NK-92 (cell line): ENCODE measurements around the gene CNIH3.

ENCODE experiments used
- DNase-seq: peaks from one replicate; lab custom pipeline; 2025; ENCODE audit not compliant: unreplicated experiment; lab: John Stamatoyannopoulos, UW

The CNIH3 gene

DNA sequence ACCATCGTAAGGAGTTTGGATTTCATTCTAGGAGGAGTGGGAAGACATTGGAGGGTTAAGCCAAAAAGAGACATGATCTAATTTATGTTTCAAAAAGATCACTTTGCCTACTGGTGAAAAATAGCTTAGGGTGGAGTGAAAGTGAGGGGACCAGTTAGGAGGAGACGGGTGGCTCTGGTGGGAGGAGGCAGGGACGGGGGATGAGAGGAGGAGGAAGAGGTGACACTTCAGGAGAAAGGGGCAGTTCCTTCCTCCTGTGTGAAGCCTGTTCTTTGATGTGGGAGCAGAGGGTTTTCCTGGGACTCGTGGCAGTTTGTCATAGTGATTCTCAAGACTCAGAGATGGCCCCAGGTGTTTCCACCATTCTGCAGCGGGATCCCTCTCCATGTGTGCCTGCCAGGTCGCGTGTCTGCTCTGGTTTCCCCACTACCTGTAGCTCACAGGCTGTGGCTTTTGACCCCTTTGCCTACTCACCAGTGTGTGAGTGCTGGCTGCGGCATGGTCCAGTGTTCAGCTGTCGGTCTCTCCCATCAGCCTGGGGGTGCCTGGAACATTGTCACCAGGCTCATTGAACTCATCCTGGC is 102.4 kb downstream of the CNIH3 start:
- no peak for DNase-seq

DNA sequence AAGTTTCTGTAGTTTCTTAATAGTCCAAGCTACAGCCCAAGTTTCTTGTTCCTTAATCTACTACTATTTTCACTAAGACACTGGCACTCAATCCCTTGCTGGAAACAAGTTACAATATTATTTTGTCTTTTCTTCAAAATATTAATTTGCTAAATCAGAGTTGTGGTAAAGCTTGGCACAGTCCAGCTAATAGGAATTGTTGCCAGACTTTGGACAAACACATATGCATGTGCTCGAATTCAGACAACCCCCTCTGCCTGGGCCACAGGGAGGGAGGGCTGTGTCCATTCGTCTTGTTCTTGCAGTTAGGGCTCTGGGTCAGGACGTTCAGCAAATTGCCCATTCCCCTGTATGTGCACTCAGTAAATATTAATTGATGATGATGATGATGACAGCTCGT is 103.6 kb downstream of the CNIH3 start:
- no peak for DNase-seq

DNA sequence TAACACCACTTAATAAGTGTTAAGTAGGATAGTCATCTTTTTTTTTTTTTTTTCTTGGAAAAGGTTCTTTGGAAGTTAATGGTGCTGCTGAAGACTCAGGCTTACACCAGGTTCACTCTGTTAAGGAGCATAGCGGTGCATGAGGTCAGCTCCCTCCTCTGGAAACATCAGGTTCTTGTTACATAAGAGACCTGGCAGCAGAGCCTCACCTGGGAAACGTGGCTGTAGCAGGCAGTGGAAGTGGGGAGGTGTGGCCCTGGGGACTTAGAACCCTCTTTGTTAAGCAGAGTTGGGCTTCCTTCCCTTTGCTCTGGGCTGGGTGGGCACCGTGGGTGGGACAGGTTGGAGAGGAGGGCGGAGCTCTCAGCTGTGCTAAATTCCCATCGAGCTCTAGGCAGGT is 104.1 kb downstream of the CNIH3 start:
- DNase-seq: no peak

DNA sequence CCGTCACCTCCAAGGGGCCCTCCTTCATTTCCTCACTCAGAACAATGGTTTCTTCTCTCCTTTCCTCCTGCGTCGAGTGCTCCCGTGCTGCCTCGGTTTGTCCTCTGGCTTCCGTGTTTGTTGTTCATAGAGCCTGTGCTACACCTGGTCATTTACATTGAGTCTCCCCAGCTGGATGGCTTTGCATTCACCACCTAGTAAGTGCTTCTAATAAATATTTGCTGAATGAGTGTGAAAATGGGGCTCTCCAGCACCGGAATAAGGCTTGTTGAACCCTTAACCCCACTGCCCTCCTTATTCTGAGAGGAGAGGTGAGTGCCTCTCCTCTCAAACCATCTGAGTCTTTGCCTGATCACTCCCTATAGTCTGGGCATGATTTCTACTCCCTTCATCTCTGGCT is 104.9 kb downstream of the CNIH3 start:
- DNase-seq: no peak

DNA sequence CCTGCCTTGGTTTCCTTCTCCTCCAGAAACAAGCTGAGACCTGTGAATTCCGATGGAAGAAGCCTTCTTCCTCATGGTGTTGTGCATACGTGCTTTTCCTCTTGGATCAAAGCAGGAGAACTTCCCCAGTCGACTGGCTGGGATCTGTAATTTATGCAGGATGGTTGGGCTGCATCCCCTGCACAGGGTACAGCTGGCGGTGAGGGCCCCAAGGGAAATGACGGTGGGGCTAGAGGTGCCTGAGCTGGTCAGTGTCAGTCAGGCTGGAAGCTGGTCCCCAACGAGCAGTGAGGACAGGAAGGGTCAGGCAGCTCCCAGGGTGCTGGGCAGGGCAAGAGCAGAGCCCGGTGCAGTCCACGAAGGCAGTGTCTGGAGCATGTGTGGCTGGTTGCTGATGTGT is 106.7 kb downstream of the CNIH3 start:
- DNase-seq: no peak

DNA sequence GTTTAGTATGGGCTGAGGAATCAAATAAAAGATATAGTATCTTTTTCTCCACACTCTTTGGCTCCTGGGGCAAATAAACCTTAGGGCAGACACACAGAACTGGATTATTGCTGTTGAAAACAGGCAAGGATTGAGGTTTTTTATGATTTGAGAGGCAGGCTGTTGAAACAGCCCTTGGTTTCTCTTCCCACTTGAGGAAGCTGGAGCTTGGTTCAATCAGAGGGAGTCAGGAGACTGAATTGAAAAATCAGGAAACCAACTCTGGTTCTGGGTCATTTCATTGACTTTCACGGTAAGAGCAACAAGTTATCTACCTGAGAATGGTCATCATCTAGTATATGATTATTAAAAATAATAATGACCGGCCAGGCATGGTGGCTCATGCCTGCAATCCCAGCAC is 108.4 kb downstream of the CNIH3 start:
- no peak for DNase-seq

DNA sequence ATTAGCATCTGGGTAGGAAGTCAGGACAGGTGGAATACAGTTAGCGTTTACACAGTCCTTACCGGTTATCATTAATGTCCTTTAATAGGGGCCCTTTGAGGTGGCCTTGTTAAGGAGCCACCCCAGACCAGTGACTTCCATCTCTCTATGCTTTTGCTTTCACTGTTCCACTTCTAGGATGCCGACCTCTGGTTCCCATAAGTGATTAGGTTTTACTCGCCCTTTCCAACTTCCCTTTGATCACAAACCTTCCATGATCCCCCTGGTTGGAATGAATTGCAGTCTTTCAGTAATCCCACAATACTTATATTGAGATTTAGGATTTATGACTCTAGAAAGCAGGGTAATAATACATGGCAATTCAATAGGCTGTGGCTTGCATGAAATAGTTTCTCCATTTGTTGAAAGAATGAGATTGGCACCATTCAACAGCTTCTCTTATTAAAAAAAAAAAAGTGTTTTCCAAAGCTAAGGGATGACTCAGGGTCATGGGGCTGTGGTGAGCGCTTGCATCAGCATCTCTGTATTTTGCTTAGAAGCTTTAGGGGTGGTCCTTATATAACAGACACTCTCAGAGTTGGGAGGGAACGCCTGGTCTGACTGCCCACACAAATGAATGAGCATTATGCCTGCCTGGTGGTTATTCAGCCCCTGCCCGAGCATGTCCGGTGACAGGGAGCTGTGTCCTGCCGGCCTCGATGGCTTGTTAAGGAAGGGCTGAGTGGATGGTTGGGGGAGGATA is 110.5 kb downstream of the CNIH3 start:
- DNase-seq: no peak

DNA sequence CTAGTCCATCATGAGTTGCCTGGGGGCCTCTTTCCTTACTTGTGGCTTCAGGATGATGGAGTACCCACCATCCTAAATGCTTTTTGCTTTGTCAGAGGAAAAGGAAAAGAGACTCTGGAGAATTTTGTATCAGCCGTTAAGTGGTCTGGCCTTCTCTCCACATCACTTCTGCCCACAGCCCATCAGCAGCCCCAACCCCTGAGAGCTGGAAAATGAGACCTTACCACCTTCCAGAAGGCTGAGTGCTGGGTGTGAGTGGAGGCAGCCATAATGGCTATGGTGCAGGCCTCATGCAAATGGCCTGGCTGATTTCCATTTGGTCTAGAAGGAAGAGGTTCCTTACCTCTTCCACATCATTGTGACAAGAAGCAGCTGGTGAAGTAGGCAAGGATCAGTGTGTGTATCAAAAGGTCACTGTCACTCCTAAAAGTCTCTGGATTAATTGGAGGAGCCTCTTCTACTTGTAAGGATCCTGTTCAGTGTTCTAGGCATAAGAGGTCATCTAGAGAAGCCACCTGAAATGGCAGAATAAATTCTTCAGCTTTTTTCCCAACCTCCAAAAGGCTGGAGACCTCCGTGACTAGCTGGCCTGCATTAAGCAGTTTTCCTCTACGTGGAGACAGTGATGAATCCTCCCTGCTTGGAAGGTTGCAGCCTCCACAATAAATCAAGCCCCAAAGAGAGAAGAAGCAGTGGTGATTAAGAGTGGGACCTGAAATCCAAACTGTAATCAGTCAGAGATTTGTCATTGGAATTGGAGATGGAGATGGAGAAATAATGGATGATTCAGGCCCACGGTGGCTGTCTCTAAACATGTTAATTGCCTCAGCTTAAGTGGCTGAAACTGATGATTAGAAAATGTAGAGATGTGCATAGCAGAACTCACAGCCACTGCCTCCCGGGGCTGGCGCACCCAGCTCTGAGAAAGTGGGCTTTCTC is 111.5 kb downstream of the CNIH3 start:
- DNase-seq: no peak

DNA sequence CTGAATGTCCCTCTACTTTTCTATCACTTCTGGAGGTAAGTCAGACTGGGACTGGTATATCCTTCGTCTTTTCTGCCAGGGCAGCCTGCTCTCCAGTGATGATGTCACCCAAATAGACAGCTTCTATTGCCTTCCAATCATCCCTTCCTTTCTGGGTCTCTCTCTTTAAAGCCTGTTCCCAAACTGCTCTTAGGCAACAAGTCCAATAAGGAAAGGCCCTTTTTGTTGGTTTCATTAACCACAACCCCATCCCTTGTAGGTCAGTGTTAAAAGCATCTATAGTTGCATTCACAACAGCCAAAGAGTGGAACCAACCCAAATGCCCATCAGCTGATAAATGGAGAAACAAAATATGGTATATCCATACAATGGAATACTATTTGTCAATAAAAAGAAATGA is 114.4 kb downstream of the CNIH3 start:
- DNase-seq: no peak

DNA sequence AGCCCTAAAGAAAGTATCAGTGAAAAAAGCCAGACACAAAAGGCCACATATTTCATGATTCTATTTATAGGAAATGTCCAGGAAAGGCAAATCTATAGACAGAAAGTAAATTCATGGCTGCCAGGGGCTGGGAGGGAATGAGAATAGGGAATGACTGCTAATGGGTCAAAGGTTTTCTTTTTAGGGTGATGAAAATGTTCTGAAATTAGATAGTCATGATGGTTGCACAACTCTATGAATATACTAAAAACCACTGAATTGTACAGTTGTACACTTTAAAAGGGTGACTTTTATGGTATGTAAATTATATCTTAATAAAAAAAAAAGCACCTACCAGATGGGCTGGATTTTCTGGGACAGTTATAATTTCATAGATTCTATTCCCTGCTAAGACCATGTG is 114.8 kb downstream of the CNIH3 start:
- no peak for DNase-seq

DNA sequence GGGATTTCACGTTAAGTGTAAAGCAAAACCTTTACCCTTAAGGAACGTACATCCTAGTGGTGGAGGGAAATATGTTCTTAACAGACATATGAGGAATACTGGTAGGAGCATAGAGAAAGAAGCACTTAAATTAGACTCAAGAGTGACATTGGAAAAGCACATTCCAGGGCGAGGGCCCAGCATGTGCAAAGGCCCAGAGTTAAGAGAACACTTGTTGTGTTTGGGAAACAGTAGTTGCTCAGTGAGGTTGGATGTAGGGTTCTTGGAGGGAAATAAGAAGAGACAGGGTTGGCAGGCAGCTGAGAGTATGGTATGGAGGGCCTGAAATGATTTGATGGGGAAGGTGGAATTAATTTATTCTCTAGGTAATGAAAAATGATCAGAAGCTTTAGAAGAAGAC is 115.5 kb downstream of the CNIH3 start:
- no peak for DNase-seq

DNA sequence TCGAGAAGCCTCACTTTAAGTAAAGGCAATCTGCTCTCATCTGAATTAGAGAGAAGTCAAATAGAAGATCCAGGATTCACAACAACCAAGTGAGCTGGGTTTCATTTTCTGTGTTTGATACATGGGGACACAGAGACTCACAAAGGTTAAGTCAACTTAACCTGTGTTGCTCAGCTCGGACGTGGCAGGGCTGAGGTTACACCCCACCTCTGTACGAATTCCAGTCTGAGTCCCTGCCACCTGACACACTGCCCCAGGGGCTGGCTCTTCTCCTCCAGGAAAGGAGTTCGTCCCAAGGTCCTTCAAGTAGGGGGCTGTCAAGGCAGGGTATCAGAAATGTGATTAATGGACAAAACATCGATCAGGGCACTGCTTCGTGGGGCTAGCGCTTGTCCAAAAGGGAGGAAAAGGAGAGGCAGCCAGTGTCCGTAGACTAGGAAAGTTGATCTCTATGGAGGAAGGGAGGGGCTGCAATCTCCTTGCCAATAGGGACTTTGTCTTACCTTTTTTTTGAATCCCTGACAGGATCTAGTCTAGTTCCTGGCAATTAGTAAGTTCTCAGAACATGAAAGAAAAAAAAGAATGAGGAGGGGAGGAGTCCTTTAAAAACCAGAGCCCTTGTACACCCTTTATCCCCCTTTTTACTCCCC is 116.4 kb downstream of the CNIH3 start:
- DNase-seq: no peak

DNA sequence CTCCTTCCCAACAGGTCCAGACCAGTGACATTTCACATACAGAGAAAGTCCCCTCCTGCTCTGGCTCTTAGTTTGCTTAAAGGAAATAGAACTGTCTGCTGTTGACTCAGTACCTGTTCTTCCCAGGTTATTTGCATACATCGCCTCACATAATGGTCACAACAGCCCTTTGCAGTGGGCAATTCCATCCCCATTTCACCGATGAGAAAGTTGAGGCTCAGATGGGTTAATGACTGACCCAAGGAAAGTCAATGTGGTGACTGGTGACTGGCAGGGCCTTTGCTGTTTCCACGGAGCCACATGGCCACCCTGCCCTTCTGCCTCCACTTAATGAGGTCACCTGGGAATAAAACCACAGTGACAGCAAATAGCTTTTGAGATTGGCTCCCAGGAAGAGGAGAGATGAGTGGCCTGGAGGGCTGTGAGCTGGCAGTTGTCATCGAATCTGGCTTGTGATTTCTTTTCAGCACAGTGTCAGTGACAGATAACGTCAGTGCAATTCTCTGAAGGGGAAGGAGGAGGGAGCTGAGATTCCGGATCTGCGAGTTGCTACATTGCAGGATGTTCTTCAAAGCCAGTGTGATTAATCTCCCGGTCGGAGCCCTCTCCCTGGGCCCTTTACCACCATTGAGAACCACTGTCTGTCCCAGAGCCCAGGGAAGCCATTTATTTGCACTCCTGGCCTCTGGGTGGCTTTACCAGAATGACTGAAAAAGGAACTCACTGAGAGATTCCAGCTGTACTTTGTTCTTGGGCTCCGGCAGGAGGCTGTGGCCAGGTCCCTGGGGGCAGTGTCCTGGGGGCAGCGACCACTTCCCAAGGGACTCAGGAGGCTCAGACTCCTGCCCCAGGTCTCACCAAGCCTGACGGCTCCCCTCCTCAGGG is 117.2 kb downstream of the CNIH3 start:
- no peak for DNase-seq

DNA sequence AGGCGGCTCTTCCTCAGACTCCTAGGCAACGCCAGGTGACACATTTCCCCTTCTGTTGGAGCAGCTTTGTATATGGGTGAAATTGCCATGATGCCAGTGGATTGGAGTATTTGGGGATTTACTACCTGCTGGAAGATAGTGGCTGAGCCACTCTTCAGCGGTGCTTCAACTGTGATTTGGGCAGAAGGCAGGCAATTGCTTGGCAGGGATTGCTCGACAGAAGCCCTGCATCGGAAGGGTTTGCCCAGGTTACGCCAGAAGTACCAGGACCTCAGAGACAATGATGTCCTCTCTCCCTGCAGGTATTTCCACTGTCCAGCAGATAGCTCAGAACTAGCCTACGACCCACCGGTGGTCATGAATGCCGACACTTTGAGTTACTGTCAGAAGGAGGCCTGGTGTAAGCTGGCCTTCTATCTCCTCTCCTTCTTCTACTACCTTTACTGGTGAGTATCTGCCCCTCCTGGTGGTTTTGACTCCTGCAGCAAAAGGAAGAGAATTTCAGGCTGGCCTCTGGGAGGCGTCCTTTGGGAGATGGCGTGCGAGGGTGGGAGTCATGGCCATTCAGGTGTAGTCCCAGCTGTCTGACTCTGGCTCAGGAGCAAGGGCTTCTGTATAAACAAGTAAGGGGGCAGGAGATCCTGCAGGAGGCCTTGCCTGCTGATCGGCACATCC is 118.3 kb downstream of the CNIH3 start:
- no peak for DNase-seq

DNA sequence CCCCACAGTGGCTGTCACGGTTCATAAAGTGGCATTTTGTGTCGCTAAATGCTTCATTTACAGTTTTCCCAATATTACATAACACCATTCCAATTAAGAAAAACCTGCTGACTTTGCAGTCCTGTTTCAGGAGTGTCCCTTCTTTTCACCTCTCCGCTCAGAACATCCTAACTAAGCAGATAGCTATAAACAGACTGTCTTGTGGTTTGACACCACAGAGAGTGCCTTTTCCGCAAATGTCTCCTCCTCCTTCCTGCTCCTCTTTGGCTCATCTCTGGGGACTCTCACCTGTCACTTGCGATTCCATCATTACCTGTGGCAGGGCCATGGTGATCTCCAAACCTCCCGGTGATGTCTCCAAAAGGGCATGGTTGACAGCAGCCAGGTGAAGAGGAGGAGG is 119.0 kb downstream of the CNIH3 start:
- no peak for DNase-seq

DNA sequence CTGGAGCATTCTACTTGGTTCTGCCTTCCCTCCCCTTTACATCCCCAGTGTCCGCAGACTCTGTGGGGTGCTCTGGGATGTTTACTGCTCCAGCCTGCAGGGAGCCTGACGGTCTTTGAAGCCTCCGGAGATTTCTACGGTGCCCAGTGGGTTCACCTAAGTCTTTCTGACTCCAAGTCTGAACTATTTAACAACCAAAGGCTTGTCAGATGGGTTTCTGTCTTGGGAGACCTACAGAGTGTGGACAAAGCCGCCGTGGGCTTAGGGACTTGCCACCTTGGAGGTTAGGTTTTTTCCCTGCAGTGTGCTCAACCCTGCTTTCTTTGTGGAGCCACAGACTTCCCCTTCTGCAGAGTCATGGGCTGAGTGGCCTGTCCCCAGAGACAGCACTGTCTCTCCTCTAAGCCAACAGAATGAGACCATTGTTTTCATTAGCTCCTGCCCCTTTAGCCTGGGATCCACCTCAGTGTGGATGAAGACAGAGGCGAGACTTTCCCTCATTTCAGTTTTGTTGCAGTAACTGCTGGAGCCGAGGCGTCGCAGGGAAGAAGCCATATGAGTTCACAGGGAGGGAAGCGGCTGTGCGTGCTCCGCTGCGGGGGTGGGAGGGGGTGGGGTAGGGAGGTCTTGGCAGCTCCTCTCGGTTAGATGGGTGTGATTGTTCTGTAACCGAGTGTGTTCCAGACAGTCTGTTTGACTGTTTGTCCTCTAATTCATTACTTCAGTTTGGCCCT is 120.7 kb downstream of the CNIH3 start:
- DNase-seq: no peak

DNA sequence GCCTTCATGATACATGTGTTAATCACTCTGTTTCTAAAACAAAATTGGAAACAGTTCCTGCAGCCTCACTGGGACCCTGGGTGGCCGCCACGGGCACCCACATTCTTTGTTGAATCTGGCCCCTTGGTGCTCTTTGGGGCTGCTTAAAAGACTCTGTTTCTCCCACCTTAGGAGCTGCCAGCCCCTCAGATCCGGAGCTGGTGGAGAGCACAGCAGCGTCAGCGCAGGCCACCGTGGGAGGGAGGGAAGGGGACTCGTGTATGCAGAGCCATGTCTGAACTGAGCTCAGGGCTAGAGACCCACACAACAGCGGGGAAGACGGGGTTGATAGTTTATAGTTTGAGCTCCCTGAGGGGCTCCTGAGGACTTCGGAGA is 121.2 kb downstream of the CNIH3 start:
- DNase-seq: no peak

DNA sequence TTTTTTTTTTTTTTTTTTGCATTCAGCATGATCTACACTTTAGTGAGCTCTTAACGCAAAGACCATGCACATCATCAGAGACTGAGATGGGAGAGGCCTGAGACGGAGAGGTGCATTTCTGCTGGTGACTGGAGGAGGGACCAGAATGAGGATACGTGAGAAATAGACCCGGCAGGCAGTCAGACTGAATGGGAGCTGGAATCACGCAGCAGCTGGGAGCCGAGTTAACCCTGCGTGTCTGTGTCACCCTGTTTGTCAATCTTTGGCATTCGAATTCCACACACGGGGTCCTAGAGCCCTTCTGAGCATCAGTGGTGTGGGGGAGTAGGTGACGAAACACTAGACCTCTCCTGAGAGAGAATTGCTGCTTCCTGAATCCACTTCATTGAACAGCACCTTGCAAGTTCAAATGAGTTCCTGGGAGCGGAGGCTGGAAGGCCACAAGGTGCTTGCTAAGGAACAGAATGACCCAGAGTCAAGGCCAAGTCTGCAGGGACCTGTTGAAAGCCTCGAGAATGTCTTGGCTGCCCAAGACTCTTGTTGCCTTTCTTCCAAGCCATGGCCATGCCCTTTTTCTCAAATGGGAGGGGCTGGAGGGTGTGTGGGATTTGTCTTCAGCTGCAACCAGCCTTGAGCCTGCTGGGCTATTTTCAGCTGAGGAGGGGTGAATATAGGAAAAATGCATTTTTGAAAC is 123.3 kb downstream of the CNIH3 start:
- DNase-seq: no peak
